Brain microvascular endothelial cell (primary cell): ENCODE results near the gene PALM.
"Not testable (repeated sequence)": the region's sequence is repeated elsewhere in the genome, so short reads cannot be mapped to it uniquely, and the experiment has no call there.

Experiments used
- DNase-seq: peaks from one replicate; pipeline ENCODE4 v3.0.0-alpha.2; 2020
- H3K27ac ChIP-seq: fragments of 250-450 bp; sonication (Bioruptor Pico); 2 replicates; pipeline ENCODE4 v1.5.1; 2020; ENCODE audit warnings: mild to moderate bottlenecking, moderate library complexity
- H3K27me3 ChIP-seq: fragments of 250-450 bp; sonication (Bioruptor Pico); replicated peaks from 2 replicates; pipeline ENCODE4 v1.5.1; 2020; ENCODE audit warnings: mild to moderate bottlenecking
- H3K36me3 ChIP-seq: fragments of 250-450 bp; sonication (Bioruptor Pico); replicated peaks from 2 replicates; pipeline ENCODE4 v1.5.1; 2020; ENCODE audit warnings: mild to moderate bottlenecking
- H3K4me3 ChIP-seq: 2 replicates; pipeline ENCODE4 v1.5.1; 2011; ENCODE audit warnings: low read depth, mild to moderate bottlenecking, control low read depth, low read length, moderate library complexity
- in situ Hi-C: cut with HindIII; loops from 2 replicates; pipeline ENCODE4 v1.10.0; 2017; ENCODE audit warnings: low sequenced_read_pairs, low pct_ligation_motif_present
- TF ChIP-seq, protein P1 (sequence below): IDR thresholded peaks from 2 replicates; pipeline ENCODE4 v1.5.1; 2011; ENCODE audit warnings: low read depth, mild to moderate bottlenecking, moderate library complexity, low read length, control low read depth, inconsistent platforms; ENCODE audit errors: missing control alignments

The PALM gene

DNA sequence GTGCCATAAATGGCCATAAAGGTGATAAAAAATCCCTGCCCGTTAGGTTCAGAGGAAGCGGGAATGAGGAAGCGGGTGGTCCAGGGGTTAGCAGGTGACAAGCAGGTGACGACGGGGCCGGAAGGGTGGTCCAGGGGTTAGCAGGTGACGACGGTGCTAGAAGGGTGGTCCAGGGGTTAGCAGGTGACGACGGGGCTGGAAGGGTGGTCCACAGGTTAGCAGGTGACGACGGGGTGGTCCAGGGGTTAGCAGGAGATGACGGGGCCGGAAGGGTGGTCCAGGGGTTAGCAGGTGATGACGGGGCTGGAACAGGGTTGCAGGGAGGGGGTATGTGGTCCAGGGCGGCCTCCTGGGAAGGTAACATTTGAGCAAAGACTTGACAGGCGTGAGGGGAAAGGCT is 19.7 kb upstream of the PALM start:
- Histone ChIP-seq H3K4me3 (no peak overlapping the region), H3K27me3 (no peaks in the 10 kb centered on the region), H3K36me3 (no peaks in the 10 kb centered on the region), H3K27ac (no peak overlapping the region)
- no peak for DNase-seq
- in situ Hi-C loops = no loop called here
- TF ChIP-seq, protein P1, sequence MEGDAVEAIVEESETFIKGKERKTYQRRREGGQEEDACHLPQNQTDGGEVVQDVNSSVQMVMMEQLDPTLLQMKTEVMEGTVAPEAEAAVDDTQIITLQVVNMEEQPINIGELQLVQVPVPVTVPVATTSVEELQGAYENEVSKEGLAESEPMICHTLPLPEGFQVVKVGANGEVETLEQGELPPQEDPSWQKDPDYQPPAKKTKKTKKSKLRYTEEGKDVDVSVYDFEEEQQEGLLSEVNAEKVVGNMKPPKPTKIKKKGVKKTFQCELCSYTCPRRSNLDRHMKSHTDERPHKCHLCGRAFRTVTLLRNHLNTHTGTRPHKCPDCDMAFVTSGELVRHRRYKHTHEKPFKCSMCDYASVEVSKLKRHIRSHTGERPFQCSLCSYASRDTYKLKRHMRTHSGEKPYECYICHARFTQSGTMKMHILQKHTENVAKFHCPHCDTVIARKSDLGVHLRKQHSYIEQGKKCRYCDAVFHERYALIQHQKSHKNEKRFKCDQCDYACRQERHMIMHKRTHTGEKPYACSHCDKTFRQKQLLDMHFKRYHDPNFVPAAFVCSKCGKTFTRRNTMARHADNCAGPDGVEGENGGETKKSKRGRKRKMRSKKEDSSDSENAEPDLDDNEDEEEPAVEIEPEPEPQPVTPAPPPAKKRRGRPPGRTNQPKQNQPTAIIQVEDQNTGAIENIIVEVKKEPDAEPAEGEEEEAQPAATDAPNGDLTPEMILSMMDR = no peak

- DNase-seq = no peak
- in situ Hi-C loops = no loop called here
- TF ChIP-seq, protein P1 = no peak
- Histone ChIP-seq H3K27ac (no peak overlapping the region), H3K4me3 (no peak overlapping the region), H3K27me3 (no peaks in the 10 kb centered on the region), H3K36me3 (no peaks in the 10 kb centered on the region)
Observed at GRCh38 chr19:690203-690602, 18.5 kb upstream of the PALM start.

- no peak overlapping the region for H3K4me3 ChIP-seq
- in situ Hi-C loops = no loop called here
- H3K27me3 ChIP-seq = no peaks in the 10 kb centered on the region
- DNase-seq = no peak
- TF ChIP-seq, protein P1 = no peak
- H3K27ac ChIP-seq = no peak overlapping the region
- no peaks in the 10 kb centered on the region for H3K36me3 ChIP-seq
Observed at GRCh38 chr19:694481-695351, 14.0 kb upstream of the PALM start.

- in situ Hi-C loops = no loop called here
- Histone ChIP-seq H3K4me3 (no peak within 1 kb of the TSS), H3K36me3 (no peaks in the 10 kb centered on the region), H3K27me3 (no peaks in the 10 kb centered on the region), H3K27ac (no peak within 1 kb of the TSS)
- DNase-seq = no peak
- TF ChIP-seq, protein P1 = no peak
Observed at GRCh38 chr19:695352-695949, 13.3 kb upstream of the PALM start, which contains the start of gene PRSS57. Gene PRSS57, minus strand, starts transcription at chr19:695452. Its CDS starts 22 bp downstream, at chr19:695430.

- DNase-seq, in situ Hi-C loops, H3K27ac ChIP-seq, H3K27me3 ChIP-seq, H3K4me3 ChIP-seq, H3K36me3 ChIP-seq: not testable (repeated sequence)
Observed at GRCh38 chr19:698529-698928, 10.2 kb upstream of the PALM start.

DNA sequence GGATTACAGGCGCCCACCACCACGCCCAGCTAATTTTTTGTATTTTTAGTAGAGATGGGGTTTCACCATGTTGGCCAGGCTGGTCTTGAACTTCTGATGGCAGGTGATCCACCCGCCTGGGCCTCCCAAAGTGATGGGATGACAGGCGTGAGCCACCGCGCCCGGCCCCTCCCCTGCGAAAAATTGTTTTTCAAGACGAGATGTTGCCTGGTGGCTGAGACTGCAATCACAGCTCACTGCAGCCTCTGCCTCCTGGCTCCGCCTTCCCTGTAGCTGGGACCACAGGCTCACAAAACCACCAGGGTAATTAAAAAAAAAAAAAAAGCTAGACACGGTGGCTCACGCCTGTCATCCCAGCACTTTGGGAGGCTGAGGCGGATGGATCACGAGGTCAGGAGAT is 8.8 kb upstream of the PALM start:
- DNase-seq, H3K36me3 ChIP-seq, H3K27ac ChIP-seq, in situ Hi-C loops, H3K4me3 ChIP-seq, H3K27me3 ChIP-seq: not testable (repeated sequence)

DNA sequence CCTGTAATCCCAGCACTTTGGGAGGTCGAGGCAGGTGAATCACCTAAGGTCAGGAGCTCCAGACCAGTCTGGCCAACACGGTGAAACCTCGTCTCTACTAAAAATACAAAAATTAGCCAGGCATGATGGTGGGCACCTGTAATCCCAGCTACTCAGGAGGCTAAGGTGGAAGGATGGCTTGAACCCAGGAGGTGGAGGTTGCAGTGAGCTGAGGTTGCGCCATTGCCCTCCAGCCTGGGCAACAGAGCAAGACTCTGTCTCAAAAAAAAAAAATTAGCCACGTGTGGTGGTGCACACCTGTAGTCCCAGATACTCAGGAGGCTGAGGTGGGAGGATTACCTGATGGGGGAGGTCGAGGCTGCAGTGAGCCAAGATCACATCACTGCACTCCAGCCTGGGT is 5.9 kb upstream of the PALM start:
- H3K36me3 ChIP-seq, H3K27ac ChIP-seq, DNase-seq, H3K27me3 ChIP-seq, in situ Hi-C loops, H3K4me3 ChIP-seq: not testable (repeated sequence)
